HG03097 (cell line): ENCODE results near the gene SLC47A1.

Experiments used
- ATAC-seq: cut with Tn5 transposase; IDR thresholded peaks from one replicate; pipeline ENCODE4 v1.9.1; 2021; ENCODE audit not compliant: unreplicated experiment, low FRiP score

Gene SLC47A1

DNA sequence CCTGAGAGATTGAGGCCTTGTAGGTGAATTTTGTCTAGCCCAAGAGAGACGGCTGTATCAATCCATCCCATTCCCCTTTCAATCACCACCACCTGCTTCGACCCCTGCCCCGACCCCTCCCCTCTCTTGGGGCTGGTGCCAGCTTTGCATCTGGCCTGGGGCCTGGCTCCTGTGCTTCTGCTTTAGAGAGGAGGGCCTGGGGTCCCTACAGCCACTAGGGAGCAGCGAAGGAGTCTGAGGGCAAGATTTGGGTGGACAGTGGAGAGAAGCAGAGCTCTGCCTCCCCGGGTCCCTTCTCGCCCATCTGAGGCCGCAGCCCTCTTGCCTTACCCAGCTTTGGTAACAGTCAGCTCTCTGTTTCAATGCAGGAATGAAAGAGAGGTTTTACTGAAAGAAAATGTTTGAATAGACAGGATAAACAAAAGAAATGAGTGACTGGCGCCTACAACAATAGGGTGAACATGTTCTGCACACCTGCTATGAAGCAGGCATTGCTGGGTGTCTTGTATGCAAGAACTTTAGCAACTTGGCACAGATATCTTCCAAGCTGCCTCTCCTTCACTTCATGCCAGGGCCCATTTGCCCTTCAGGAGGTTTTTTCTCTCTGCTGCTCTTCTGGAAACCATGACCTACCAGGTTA, 57.4 kb downstream of the SLC47A1 start:
- no peak for ATAC-seq

DNA sequence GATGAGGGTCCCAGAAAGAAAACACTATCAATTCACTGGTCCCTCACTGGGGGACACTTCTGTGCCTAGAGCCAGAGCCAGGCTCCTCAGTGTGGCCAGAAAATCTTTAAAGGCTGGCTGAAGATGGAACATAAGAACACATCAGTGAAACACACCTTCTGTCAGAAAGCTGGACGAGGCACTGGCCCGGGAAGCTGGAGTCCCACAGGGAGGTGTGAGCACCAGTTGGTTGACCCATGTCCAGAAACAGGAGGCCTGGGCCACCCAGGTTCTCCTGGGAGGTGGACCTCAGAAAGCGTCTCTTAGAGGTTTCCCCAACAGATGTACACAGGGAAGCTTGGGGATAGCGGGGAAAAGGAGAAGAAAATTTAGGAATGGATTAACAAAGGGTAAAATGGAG, 58.7 kb downstream of the SLC47A1 start:
- no peak for ATAC-seq

DNA sequence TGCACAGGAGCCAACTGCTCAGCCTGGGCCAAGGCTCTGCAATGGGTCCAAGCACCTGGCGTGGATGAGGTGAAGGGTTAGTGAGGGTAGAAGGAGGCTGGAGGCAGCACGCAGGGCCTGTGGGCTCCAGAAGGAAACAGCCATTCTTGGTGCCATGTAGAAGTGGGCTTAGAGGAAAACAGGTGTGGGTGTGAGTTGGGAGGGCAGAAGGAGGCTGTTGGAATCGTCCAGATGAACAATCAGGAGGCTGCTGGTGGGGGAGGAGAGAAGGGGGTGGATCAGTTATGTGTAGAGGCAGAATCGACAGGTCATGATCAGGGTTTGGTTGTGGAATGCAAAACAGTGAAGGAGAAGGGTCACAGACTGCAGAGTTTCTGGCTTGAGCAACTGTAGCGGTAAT, 63.2 kb downstream of the SLC47A1 start:
- ATAC-seq: no peak

DNA sequence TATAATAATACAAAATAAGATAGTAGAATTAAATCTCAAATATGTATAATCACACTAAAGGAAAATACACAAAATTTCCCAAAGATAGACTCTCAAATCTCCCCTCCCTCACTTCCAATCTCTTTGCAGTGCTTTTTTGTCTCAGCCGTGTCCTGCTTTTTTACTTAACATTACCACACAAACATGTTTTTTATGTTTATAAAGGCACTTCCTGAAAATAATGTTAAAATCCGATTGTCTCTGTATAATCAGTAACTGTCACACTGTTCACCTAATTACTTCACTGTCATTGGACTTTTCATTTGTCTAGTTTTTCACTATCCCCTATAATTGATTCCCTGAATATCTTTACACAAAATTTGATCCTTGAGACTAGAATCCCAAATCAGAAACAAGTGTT, 76.7 kb downstream of the SLC47A1 start:
- no peak for ATAC-seq

DNA sequence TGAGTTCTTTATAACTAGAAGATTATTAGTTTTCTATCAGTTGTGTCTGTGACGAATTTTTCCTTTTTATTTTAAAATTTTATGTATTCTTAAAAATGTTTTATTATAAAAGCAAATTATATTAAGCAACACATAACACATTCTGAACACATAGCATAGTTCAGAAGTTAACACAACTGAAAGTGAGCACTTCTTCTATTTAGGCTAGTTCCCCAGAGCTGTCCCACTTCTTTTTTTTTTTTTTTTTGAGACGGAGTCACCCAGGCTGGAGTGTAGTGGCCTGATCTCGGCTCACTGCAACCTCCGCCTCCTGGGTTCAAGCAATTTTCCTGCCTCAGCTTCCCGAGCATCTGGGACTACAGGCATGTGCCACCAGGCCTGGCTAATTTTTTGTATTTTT, 77.2 kb downstream of the SLC47A1 start:
- ATAC-seq: no peak

DNA sequence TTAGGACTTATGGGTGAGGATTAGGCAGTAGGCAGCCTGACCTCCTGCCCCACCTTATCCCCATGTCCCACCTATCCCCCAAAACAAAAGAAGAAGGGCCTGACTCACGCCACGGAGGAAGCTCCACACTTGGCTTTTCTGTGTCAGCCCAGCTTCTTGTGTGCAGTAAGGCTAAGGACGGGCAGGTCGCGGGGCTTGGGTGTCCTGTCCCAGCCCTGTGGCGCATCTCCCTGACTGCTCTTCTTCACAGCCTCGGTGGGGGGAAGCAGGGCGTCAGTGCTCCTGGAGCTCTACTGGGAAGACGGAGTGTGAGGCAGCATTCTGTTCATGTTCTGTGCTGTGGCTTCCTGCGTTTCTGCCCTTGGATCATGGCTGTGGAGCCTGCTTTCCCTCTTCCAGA, 80.3 kb downstream of the SLC47A1 start:
- no peak for ATAC-seq

DNA sequence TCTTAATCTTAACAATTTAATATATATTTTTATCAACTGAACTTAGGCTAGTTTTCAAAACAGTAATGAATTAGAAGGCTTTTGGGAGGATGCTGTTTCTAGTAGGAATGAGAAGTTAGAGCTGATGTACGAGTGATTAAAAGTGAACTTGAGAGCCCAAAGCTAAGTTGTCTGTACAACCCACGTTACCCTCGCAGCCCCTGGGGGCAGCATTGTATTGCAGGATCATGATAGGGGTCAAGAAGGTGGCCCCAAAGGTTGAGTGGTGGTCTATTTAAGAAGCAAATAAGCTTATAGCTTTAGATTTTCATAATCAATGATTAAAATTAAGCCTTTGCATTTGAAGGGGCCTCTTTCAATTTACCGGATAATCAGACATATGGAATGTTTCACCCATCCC, 81.2 kb downstream of the SLC47A1 start:
- no peak for ATAC-seq

DNA sequence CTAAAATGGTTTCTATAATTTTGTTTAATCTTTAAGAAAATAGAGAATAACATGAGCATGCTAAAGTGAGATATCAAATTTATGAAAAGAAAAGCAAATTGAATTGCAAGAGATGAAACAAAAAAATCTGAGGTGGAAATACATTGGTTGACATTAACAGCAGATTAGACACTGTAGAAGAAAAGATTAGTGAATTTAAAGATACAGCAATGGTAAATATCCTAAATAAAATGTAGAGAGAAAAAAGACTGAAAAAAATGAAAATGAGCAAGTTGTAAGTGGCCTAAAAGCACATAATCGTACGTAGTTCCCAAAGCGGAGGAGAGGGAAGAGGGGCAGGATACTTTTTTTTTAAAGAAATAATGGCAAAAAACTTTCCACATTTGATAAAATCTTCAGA, 84.4 kb downstream of the SLC47A1 start:
- no peak for ATAC-seq

DNA sequence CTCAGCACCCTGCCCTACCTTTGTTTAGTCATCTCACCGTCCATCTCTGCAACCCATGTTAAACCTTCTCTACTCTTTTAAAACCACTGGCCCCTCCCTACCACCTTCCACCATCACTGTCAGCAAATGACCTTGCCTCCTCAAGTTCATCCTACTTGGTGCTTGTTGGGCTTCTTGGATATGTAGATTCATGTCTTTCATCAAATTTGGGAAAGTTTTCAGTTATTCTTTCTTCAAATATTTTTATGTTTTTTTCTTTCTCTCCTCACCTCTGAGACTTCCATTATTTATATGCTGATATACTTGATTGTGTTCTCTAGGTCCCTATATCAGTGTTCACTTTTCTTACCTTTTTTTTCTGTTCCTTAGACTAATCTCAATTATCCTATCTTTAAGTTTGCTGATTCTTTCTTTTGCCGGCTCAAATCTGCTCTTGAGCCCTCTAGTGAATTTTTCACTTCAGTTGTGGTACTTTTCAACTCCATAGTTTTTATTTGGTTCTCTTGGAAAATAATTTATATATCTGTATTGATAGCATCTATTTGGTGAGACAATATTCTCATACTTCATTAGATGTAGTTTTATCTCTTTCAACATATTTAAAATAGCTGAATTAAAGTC, 86.2 kb downstream of the SLC47A1 start:
- ATAC-seq: no peak

DNA sequence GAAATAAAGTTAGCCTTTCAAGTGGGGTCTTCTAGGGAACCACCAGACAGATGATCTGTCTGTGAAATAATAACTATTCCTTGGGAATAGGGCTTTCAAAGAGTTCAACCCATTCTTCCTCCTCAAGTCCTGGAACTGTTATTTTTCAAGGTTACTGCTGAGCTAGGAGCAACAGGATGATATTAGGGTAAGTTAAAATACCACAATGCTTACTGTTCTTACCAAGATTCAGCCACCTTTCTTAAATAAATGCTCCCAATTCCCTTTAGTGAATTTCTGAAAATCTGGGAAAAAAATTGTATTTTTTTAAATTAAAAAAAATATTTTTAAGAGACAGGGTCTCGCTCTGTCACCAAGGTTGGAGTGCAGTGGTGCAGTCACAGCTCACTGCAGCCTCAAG, 88.0 kb downstream of the SLC47A1 start:
- ATAC-seq: no peak

DNA sequence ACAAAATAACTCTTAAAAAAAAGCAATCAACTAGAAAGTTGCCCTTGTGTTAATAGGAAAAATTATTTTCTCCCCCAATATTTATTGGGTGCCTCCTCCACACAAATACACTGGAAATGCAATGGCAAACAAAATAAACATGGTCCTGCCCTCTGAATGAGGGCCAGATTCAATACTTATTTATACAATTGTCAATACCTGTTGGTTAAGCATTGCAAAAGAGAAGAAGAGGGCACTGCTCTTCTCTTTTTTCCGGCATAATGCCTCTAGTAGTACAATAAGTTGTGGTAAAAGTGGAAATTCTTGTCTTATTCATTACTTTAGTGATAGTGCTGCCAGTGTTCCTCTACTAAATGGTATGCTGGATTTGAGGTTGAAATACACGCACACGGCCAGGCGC, 92.4 kb downstream of the SLC47A1 start:
- ATAC-seq: no peak
